Measurements from ENCODE around the gene MYO5C. TPM values are rescaled to one million over a fixed set of nuclear protein-coding genes. Genes with fewer than 3 reads are reported as not detected.

MYO5C gene
- total and polyA plus RNA-seq, 2 of the 4 experiments (the other 2 are of a cell fraction), result under 0.01 to 0.03 TPM

DNA sequence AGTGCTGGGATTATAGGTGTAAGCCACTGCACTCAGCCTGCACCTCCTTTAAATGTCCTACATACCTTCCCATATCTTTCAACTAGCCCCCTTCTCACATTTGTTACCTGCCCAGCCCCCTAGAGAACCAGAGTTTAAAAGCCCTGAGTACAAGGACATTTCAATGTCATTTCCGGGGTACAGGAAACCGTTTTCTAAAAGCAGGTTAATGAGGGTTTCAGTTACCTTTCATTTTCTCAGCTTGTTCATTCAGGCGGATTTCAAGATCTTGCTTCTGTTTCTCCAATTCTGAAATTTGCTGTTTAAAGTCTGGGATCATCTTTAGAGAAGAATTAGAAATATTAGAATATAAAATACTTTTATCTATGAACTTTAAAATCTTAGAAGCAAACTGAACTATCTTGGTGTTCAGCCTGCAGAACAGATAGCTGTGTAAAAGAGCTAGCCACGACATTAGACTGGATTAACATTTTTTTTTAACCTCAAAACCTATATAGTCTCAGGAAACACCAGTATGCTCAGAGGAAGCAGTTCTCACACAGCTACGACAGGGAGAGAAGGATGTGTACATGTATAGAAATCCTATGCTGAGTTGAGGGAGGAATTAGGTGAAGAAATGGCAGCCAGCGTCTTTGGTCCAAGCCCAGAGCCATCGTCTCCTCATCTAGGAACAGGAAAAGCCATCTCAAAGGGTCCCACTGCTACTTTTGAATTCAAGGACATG, 74.5 kb downstream of the MYO5C start:
- ATAC-seq (ENCODE audit: low read depth), result no peak

More for the DNA sequence above, 74.5 kb downstream of the MYO5C start:
- H2BK5ac ChIP-seq (ENCODE audit: low read depth, low read length, poor library complexity, severe bottlenecking), result no peak overlapping the region
- dilution Hi-C loops (cut with HindIII; ENCODE audit: low sequenced_read_pairs, unreplicated experiment), result no loop called here
- H3K4me1 ChIP-seq (ENCODE audit: control insufficient read depth, insufficient read depth, low read length), result peaks cover 1% of the 10 kb centered on the region; the same call in 1 of the 2 replicates
- H3K79me1 ChIP-seq (ENCODE audit: low read depth in 1 of 2, low read length in 2 of 2), result no peaks in the 10 kb centered on the region
- no peak overlapping the region for H3K4me3 ChIP-seq (ENCODE audit: insufficient read depth, low read depth, low read length)
- H3K27me3 ChIP-seq (ENCODE audit: control insufficient read depth, insufficient read depth, low read length), result peaks cover 26% of the 10 kb centered on the region
- no peak overlapping the region for H3K4ac ChIP-seq (ENCODE audit: low read depth, low read length)
- peak overlapping the region; percentile 80 for H3K4me2 ChIP-seq (ENCODE audit: low read depth, low read length)
- H2AK5ac ChIP-seq (ENCODE audit: low read depth, low read length), result no peak overlapping the region
- no peak overlapping the region for H4K91ac ChIP-seq (ENCODE audit: insufficient read depth, low read depth, low read length)
- H3K27ac ChIP-seq (ENCODE audit: insufficient read depth, low read length), result no peak overlapping the region
- no peaks in the 10 kb centered on the region for H3K36me3 ChIP-seq (ENCODE audit: control insufficient read depth, insufficient read depth, low read length)
- H4K5ac ChIP-seq (ENCODE audit: low read depth, low read length), result no peak overlapping the region
- H3K9me3 ChIP-seq (ENCODE audit: control insufficient read depth, insufficient read depth, low read length), result no peaks in the 10 kb centered on the region
- no peaks in the 10 kb centered on the region for H4K20me1 ChIP-seq (ENCODE audit: insufficient read depth, low read length)
- DNase-seq, result no peak
- in situ Hi-C loops (cut with MboI; ENCODE audit: low sequenced_read_pairs), result no loop called here
- no peak overlapping the region for H2AFZ ChIP-seq (replicated peaks; ENCODE audit: low read length, poor library complexity)
- intact Hi-C loops (cut with micrococcal nuclease), result loop anchor here (10.0 kb wide), 1 partner anchor 436 kb away; no protein-coding TSS in a partner anchor
- H3K56ac ChIP-seq (ENCODE audit: extremely low read depth, insufficient read depth, low read length), result no peak overlapping the region
- no peak overlapping the region for H3K18ac ChIP-seq (ENCODE audit: low read depth, low read length)
- CTCF ChIA-PET, result no interaction called here
- POLR2A ChIA-PET (ENCODE audit: unreplicated experiment), result no interaction called here
- no peak overlapping the region for H3K9ac ChIP-seq (ENCODE audit: low read depth, low read length)
- H2BK120ac ChIP-seq (ENCODE audit: low read depth, low read length), result no peak overlapping the region
- H4K8ac ChIP-seq (ENCODE audit: low read depth in 2 of 2, low read length in 2 of 2), result no peak overlapping the region
- no CpG with 5 or more reads among the region's 7 CpGs for WGBS, 2 experiments (ENCODE audit: extremely low coverage in 2 of 2, insufficient read length in 1 of 2)
- H3K14ac ChIP-seq (replicated peaks; ENCODE audit: low read depth, low read length), result no peak overlapping the region
- H2AK9ac ChIP-seq (replicated peaks; ENCODE audit: low read depth, low read length, poor library complexity), result no peak overlapping the region
- no TSS peak for BruUV-seq (replicated peaks)
- H3K23ac ChIP-seq (ENCODE audit: low read depth, low read length), result no peak overlapping the region
- H2BK15ac ChIP-seq (ENCODE audit: low read depth, low read length), result no peak overlapping the region
- TF ChIP-seq POLR2A (IDR thresholded peaks at IDR 0.05; ENCODE audit: low read depth, low read length), result no peak
- no peak for TF ChIP-seq CHD1 (IDR thresholded peaks at IDR 0.05; ENCODE audit: low read depth, low read length)
- TF ChIP-seq, protein P1, sequence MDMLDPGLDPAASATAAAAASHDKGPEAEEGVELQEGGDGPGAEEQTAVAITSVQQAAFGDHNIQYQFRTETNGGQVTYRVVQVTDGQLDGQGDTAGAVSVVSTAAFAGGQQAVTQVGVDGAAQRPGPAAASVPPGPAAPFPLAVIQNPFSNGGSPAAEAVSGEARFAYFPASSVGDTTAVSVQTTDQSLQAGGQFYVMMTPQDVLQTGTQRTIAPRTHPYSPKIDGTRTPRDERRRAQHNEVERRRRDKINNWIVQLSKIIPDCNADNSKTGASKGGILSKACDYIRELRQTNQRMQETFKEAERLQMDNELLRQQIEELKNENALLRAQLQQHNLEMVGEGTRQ (IDR thresholded peaks at IDR 0.05; ENCODE audit: low read depth, low read length), result no peak
- TF ChIP-seq SMC3 (IDR thresholded peaks at IDR 0.05; ENCODE audit: low read depth, low read length), result no peak
- no peak for TF ChIP-seq MAFK (IDR thresholded peaks at IDR 0.05; ENCODE audit: low read depth, low read length)
- TF ChIP-seq RFX5 (IDR thresholded peaks at IDR 0.05; ENCODE audit: low read depth, low read length), result no peak
- no peak for TF ChIP-seq RAD21 (IDR thresholded peaks at IDR 0.05; ENCODE audit: low read length)
- no peak for TF ChIP-seq NFE2L2 (IDR thresholded peaks at IDR 0.05; ENCODE audit: low read depth, low read length)
- TF ChIP-seq MXI1 (IDR thresholded peaks at IDR 0.05; ENCODE audit: borderline replicate concordance, low read depth, low read length), result no peak
- no peak for TF ChIP-seq RCOR1 (IDR thresholded peaks at IDR 0.05; ENCODE audit: insufficient replicate concordance, low read length)
- TF ChIP-seq FOS (IDR thresholded peaks at IDR 0.05; ENCODE audit: low read depth, low read length), result no peak
- TF ChIP-seq, protein P2, sequence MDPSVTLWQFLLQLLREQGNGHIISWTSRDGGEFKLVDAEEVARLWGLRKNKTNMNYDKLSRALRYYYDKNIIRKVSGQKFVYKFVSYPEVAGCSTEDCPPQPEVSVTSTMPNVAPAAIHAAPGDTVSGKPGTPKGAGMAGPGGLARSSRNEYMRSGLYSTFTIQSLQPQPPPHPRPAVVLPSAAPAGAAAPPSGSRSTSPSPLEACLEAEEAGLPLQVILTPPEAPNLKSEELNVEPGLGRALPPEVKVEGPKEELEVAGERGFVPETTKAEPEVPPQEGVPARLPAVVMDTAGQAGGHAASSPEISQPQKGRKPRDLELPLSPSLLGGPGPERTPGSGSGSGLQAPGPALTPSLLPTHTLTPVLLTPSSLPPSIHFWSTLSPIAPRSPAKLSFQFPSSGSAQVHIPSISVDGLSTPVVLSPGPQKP (IDR thresholded peaks at IDR 0.05; ENCODE audit: borderline replicate concordance, low read depth, low read length), result no peak
- no peak for TF ChIP-seq BHLHE40 (IDR thresholded peaks at IDR 0.05; ENCODE audit: low read depth, low read length)
- TF ChIP-seq, protein P3, sequence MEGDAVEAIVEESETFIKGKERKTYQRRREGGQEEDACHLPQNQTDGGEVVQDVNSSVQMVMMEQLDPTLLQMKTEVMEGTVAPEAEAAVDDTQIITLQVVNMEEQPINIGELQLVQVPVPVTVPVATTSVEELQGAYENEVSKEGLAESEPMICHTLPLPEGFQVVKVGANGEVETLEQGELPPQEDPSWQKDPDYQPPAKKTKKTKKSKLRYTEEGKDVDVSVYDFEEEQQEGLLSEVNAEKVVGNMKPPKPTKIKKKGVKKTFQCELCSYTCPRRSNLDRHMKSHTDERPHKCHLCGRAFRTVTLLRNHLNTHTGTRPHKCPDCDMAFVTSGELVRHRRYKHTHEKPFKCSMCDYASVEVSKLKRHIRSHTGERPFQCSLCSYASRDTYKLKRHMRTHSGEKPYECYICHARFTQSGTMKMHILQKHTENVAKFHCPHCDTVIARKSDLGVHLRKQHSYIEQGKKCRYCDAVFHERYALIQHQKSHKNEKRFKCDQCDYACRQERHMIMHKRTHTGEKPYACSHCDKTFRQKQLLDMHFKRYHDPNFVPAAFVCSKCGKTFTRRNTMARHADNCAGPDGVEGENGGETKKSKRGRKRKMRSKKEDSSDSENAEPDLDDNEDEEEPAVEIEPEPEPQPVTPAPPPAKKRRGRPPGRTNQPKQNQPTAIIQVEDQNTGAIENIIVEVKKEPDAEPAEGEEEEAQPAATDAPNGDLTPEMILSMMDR (conservative IDR thresholded peaks at IDR 0.05; ENCODE audit: low read depth, low read length), result no peak
- no peak for TF ChIP-seq MAZ (IDR thresholded peaks at IDR 0.05; ENCODE audit: borderline replicate concordance, low read depth, low read length)
- no peak for TF ChIP-seq CEBPB (IDR thresholded peaks at IDR 0.05; ENCODE audit: low read depth, low read length)
- H2BK20ac ChIP-seq (ENCODE audit: low read depth, low read length), result no peak overlapping the region
- no peaks in the 10 kb centered on the region for H3K9me1 ChIP-seq (ENCODE audit: insufficient read depth, low read length)
